ENCODE data around the gene PLD1. TPM values are rescaled to one million over a fixed set of nuclear protein-coding genes. Genes with fewer than 3 reads are reported as not detected.

PLD1 gene
- total RNA-seq, 1 donor from 2014 or later = 25.4 TPM

DNA sequence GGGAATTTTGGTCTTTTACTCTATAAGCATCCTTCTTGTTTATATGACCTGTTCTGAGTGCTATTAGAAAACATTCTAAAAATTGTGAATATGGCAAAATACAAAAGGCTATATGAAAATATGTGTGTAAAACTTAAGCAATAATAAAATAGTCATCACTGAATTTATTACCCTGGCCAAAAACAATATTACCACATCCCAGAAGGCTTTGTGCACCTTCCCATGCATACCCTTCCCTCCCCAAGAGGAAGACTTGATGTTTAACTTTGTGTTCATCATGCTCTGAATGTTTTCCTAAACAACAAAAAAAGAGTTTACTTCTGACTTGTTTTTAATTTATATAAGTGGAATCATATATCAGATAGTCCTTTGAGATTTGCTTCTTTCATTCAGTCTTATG is 195.0 kb downstream of the PLD1 start:
- TF ChIP-seq, protein P1, sequence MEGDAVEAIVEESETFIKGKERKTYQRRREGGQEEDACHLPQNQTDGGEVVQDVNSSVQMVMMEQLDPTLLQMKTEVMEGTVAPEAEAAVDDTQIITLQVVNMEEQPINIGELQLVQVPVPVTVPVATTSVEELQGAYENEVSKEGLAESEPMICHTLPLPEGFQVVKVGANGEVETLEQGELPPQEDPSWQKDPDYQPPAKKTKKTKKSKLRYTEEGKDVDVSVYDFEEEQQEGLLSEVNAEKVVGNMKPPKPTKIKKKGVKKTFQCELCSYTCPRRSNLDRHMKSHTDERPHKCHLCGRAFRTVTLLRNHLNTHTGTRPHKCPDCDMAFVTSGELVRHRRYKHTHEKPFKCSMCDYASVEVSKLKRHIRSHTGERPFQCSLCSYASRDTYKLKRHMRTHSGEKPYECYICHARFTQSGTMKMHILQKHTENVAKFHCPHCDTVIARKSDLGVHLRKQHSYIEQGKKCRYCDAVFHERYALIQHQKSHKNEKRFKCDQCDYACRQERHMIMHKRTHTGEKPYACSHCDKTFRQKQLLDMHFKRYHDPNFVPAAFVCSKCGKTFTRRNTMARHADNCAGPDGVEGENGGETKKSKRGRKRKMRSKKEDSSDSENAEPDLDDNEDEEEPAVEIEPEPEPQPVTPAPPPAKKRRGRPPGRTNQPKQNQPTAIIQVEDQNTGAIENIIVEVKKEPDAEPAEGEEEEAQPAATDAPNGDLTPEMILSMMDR (IDR thresholded peaks at IDR 0.05) = no peak
- Histone ChIP-seq H3K27me3 (no peaks in the 10 kb centered on the region), H3K36me3 (peaks cover 10% of the 10 kb centered on the region), H3K27ac (no peak overlapping the region), H3K9me3 (no peaks in the 10 kb centered on the region), H3K4me3 (no peak overlapping the region), H3K4me1 (no peaks in the 10 kb centered on the region)
- intact Hi-C loops (cut with DNase I) = no loop called here
- ATAC-seq (no peak), DNase-seq (no peak)

DNA sequence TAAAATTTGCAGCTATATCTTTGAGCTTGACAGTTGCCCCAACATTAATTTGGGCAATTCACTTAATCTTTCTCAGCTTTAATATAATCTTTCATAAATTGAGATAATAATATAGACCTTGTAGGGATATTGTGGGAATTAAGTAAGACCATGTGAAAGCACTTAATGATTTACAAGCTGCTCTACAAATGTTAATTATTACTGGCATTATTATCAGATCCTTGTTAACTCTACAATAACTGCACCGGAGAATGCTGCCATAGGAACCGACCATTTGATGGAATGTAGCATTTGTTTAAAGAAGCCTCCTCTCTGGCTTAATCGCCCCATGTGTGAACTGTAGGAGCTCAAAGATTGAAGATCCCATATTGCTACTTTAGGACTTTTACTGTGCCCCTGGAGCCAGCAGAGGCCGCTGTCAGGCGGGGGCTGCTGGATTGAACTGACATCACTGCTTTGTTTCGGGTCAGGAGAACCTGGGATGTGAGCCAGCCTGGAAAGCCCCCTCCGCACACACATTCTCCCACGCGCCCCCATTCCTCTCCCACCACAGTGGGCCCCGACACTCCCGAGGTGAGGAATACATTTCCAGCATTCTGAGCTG is 195.9 kb downstream of the PLD1 start:
- DNase-seq (no peak), ATAC-seq (no peak)
- Histone ChIP-seq H3K27me3 (no peaks in the 10 kb centered on the region), H3K4me1 (no peaks in the 10 kb centered on the region), H3K4me3 (no peak overlapping the region), H3K36me3 (peaks cover 10% of the 10 kb centered on the region), H3K9me3 (no peaks in the 10 kb centered on the region), H3K27ac (no peak overlapping the region)
- TF ChIP-seq, protein P1 (IDR thresholded peaks at IDR 0.05) = peak; percentile 28
- intact Hi-C loops (cut with DNase I) = no loop called here

DNA sequence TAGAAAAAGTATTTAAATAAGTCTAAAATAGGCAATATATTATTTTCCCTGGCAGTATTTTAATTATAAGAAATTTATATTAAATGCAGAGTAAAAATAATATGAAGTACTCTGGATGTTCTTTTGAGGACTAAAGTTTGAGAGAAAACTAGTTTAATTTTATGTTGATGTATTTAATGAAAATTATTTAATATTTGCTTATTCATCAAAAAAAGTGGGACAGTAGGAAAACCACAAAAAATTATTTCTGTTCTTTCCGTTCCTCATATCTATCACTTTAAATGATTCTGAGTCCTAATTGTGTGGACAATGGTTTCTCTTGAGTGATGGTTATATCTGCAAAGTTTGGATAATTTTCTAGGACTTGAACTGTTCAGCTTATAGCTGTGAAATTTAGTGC is 202.8 kb downstream of the PLD1 start:
- no peak for ATAC-seq
- Histone ChIP-seq H3K27ac (no peak overlapping the region), H3K36me3 (peaks cover 15% of the 10 kb centered on the region), H3K27me3 (no peaks in the 10 kb centered on the region), H3K4me3 (no peak overlapping the region), H3K9me3 (no peaks in the 10 kb centered on the region), H3K4me1 (no peaks in the 10 kb centered on the region)
- TF ChIP-seq, protein P1 (IDR thresholded peaks at IDR 0.05) = no peak
- intact Hi-C loops (cut with DNase I) = no loop called here
- no peak for DNase-seq

DNA sequence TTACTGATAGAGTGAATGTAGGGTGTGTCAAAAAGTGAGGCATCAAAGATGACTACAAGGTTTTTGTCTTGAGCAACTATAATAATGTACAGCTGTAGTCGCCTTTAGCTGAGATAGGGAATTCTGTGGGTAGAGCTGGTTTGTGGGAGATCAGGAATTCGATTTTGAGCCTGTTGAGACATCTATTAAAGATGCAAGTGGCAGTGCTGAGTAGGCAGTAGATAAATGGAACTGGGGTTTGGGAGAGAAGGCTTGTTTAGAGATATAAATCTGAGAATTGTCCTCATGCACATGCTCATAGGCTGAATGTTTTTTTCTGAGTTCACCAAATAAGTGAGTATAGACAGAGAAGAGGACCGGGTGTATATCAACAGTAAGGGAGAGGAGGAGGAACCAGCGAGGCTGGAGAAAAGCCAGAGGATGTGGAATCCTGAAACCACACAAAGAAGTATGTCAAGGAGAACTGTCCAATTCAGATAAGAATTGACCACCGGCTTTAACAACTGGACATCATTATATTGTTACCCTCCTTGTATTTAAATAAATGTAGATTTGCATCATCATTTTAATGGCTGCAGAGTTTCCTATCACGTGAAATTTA is 204.0 kb downstream of the PLD1 start:
- intact Hi-C loops (cut with DNase I) = no loop called here
- Histone ChIP-seq H3K27ac (no peak overlapping the region), H3K9me3 (no peaks in the 10 kb centered on the region), H3K4me1 (no peaks in the 10 kb centered on the region), H3K4me3 (no peak overlapping the region), H3K27me3 (no peaks in the 10 kb centered on the region), H3K36me3 (peaks cover 13% of the 10 kb centered on the region)
- DNase-seq (no peak), ATAC-seq (no peak)
- TF ChIP-seq, protein P1 (IDR thresholded peaks at IDR 0.05) = no peak

DNA sequence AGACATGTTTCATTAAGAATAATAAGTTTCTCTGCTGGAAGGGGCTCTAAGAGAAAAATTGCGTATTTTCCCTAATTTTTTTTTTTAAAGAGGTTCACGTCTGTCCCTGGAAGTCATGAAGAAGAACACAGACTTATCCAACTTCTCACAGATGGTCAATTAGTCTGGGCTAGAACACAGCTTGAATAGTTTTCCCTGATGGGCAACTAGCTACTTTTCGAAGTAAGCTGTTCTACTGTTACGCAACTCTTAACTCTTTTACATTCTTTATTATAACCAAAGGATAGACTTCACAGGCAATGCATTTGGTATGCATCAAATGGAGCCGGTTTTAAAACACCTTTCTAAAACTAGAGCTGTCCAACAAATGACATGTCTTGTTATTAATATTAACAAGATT is 205.9 kb downstream of the PLD1 start:
- no peaks in the 10 kb centered on the region for H3K9me3 ChIP-seq
- TF ChIP-seq, protein P1 (IDR thresholded peaks at IDR 0.05) = no peak
- H3K4me3 ChIP-seq = no peak overlapping the region
- H3K27ac ChIP-seq = no peak overlapping the region
- ATAC-seq = no peak
- no peak for DNase-seq
- intact Hi-C loops (cut with DNase I) = no loop called here
- no peaks in the 10 kb centered on the region for H3K4me1 ChIP-seq
- no peaks in the 10 kb centered on the region for H3K27me3 ChIP-seq
- H3K36me3 ChIP-seq = peaks cover 11% of the 10 kb centered on the region

All from upper lobe of right lung (tissue), 1 donor.